ENCODE data around the gene KARS1. TPM values are rescaled to one million over a fixed set of nuclear protein-coding genes. Genes with fewer than 3 reads are reported as not detected.
A peak's percentile ranks its signal among the peaks of the same experiment; 100 is the strongest.

The KARS1 gene
- total and polyA plus RNA-seq, 4 donors = 74.8 to 107 (median 99.9) TPM

DNA sequence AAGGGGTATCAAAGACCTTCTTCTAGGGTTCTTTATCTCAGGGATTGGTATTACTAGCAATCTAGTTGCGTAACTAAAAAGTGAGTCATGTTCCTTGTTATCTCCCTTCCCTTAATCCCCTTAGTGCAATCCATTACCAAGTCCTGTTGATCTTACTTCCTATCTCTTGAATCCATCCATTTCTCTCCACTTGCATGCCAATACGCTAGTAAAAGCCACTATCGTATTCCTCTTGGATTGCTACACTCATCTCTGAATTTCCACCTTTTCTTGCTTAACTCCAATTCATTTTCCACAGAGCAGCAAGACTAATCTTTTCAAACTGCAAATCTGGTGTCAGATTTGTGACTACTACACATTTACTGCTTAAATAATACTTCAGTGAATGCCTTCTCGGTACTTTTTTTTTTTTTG lies 22.5 kb downstream of the KARS1 start:
- no peak for DNase-seq
- peaks cover 26 to 35% (median 34%) of the 10 kb centered on the region in 4 donors for H3K36me3 ChIP-seq (ENCODE audit: control insufficient read depth in 4 of 4, insufficient read depth in 4 of 4, low read length in 4 of 4)

GRCh38 chr16:75622761-75623605 lies 24.5 kb downstream of the KARS1 start, which contains the start of gene ADAT1:
Gene ADAT1, minus strand, starts transcription at chr16:75623281. Its CDS starts 2,482 bp downstream, at chr16:75620799.
- Histone ChIP-seq H3K9me3 (ENCODE audit: control insufficient read depth in 4 of 4, insufficient read depth in 3 of 4, low read length in 3 of 4) (no peaks in the 10 kb centered on the region), H3K9ac (ENCODE audit: insufficient read depth in 1 of 2, low read length in 2 of 2) (peak within 1 kb of the TSS; percentile 66 to 87), H3K4me3 (peak within 1 kb of the TSS; percentile 77), H3K36me3 (ENCODE audit: control insufficient read depth in 4 of 4, insufficient read depth in 4 of 4, low read length in 4 of 4) (peaks cover 15 to 25% (median 21%) of the 10 kb centered on the region in 4 donors), H3K4me1 (ENCODE audit: control insufficient read depth in 5 of 5, insufficient read depth in 5 of 5, low read length in 5 of 5) (peaks cover 4 to 8% (median 6%) of the 10 kb centered on the region in 5 donors), H3K27ac (ENCODE audit: low read depth in 1 of 2, low read length in 1 of 2) (peak within 1 kb of the TSS; percentile 91 to 96), H3K27me3 (ENCODE audit: control insufficient read depth in 3 of 3, insufficient read depth in 3 of 3, low read length in 2 of 3) (no peaks in the 10 kb centered on the region)
- WGBS, 2 donors = 0% methylated on average over 62 of the region's 62 CpGs
- ATAC-seq (ENCODE audit: insufficient read depth, low FRiP score) (peak; percentile 96), DNase-seq (peak; percentile 99)
- TF ChIP-seq, protein P1, sequence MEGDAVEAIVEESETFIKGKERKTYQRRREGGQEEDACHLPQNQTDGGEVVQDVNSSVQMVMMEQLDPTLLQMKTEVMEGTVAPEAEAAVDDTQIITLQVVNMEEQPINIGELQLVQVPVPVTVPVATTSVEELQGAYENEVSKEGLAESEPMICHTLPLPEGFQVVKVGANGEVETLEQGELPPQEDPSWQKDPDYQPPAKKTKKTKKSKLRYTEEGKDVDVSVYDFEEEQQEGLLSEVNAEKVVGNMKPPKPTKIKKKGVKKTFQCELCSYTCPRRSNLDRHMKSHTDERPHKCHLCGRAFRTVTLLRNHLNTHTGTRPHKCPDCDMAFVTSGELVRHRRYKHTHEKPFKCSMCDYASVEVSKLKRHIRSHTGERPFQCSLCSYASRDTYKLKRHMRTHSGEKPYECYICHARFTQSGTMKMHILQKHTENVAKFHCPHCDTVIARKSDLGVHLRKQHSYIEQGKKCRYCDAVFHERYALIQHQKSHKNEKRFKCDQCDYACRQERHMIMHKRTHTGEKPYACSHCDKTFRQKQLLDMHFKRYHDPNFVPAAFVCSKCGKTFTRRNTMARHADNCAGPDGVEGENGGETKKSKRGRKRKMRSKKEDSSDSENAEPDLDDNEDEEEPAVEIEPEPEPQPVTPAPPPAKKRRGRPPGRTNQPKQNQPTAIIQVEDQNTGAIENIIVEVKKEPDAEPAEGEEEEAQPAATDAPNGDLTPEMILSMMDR (IDR thresholded peaks at IDR 0.05; ENCODE audit: control extremely low read depth, extremely low read depth) = no peak

More for the DNA sequence above, 22.5 kb downstream of the KARS1 start:
- ATAC-seq (ENCODE audit: insufficient read depth, low FRiP score) = no peak
- Histone ChIP-seq H3K27me3 (ENCODE audit: control insufficient read depth in 3 of 3, insufficient read depth in 3 of 3, low read length in 2 of 3) (no peaks in the 10 kb centered on the region), H3K9ac (ENCODE audit: insufficient read depth in 1 of 2, low read length in 2 of 2) (no peak overlapping the region), H3K9me3 (ENCODE audit: control insufficient read depth in 4 of 4, insufficient read depth in 3 of 4, low read length in 3 of 4) (no peaks in the 10 kb centered on the region), H3K27ac (ENCODE audit: low read depth in 1 of 2, low read length in 1 of 2) (no peak overlapping the region), H3K4me1 (ENCODE audit: control insufficient read depth in 5 of 5, insufficient read depth in 5 of 5, low read length in 5 of 5) (peaks cover 4 to 8% (median 6%) of the 10 kb centered on the region in 5 donors), H3K4me3 (no peak overlapping the region)
- WGBS, 2 donors = 73 to 81% methylated on average over 4 of the region's 4 CpGs
- TF ChIP-seq, protein P1 (IDR thresholded peaks at IDR 0.05; ENCODE audit: control extremely low read depth, extremely low read depth) = no peak

GRCh38 chr16:75621170-75621477 lies 26.3 kb downstream of the KARS1 start:
- Histone ChIP-seq H3K27me3 (ENCODE audit: control insufficient read depth in 3 of 3, insufficient read depth in 3 of 3, low read length in 2 of 3) (no peaks in the 10 kb centered on the region), H3K4me1 (ENCODE audit: control insufficient read depth in 5 of 5, insufficient read depth in 5 of 5, low read length in 5 of 5) (peaks cover 4 to 8% (median 6%) of the 10 kb centered on the region in 5 donors), H3K27ac (ENCODE audit: low read depth in 1 of 2, low read length in 1 of 2) (no peak overlapping the region), H3K9ac (ENCODE audit: insufficient read depth in 1 of 2, low read length in 2 of 2) (no peak overlapping the region), H3K4me3 (no peak overlapping the region), H3K36me3 (ENCODE audit: control insufficient read depth in 4 of 4, insufficient read depth in 4 of 4, low read length in 4 of 4) (peaks cover 6 to 21% (median 12%) of the 10 kb centered on the region in 4 donors), H3K9me3 (ENCODE audit: control insufficient read depth in 4 of 4, insufficient read depth in 3 of 4, low read length in 3 of 4) (no peaks in the 10 kb centered on the region)
- 16 to 19% methylated on average over 2 of the region's 2 CpGs for WGBS, 2 donors
- no peak for ATAC-seq (ENCODE audit: insufficient read depth, low FRiP score)
- peak in 2 of 3 donors; percentile 32 to 57 for DNase-seq
- TF ChIP-seq, protein P1 (IDR thresholded peaks at IDR 0.05; ENCODE audit: control extremely low read depth, extremely low read depth) = no peak

All from lung (tissue), 12 donors.